Hematopoietic multipotent progenitor cell treated with erythropoietin and hydrocortisone succinate and interleukin-3 and kit ligand, for 4 days (in vitro differentiated cells): ENCODE measurements around the gene EOGT.
A peak's percentile ranks its signal among the peaks of the same experiment; 100 is the strongest.

ENCODE experiments used
- DNase-seq: peaks from one replicate; pipeline ENCODE4 v3.0.0-alpha.2; 2015

The EOGT gene

DNA sequence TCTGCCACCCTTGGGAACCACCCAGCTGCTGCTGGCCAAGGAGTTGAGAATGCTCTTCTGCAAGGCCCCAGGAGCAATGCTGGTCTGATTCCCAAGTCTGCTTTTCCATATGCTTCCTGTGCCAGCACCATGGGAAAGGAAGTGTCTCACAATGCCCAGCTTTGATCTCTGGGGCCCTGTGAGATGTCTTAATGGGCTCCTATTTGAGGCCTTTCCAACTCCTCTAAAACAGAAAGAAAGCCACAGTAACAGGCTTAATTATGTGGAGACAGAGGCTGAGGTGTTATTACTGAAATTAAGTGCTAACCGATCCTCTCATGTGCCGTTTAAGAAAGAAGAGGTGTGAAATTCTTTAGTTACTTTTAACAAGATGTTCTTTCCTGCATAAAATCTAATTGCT is 4.5 kb downstream of the EOGT start:
- no peak for DNase-seq

DNA sequence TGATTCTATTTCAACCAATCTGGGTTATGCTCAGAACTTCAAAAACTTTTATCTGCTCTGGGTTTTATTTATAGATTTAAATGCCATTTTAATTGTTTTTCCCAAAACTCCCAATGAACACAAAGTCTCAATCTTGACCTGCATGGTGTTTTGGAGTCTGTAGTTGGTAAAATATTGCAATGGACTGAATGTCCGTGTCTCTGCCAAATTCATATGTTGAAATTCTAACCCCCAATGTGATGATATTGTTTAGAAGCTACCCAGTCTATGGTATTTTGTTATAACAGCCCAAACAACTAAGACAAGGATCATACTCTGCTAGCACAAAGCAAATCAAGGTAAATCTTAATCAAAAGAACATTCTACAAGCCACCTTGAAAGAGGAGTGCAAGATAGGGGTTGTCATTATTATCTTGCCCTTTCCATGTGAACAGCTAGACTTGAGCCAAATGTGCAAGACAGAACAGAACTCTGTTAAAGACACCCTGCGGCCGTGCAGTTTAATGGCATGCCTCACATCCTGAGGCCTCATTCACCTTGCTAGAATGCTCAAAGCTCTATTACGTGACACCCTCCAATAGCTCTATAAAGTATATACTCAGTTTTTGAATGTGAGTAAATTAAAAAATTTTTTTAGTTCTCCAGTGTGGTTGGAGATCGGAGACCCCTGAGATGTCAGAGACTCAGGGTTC is 7.5 kb downstream of the EOGT start:
- no peak for DNase-seq

DNA sequence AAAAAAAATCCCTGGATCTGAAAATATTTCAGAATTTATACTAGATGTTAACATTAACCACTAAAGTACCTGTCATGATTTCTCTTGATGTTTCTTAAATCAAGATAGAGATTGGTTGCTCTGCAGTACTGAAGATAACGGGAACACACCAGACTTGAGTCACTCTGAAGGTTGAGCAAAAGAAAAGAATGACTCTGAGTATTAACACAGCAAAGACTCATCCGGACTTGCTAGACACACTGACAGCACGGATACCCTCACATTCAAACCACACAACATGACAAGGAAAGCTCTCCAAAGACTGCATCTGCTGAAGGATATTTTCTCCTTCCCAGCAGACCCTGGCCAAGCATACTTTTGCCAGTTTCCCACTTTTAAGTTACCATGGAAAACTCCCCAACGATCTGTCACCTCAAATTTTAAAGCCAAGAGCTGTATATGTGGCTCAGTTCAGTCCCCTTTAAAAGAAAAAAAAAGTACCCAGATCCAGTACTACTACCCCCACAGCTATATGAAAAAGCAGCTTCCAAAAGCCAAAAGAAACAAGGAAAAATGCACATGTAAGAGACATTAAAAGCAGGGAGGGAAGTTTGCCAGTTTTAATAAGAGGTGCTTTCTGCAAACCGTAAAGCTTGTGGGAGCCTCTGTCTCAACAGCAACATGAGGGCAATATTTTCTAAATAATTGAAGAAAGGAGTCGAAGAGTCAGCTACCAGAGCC is 8.3 kb downstream of the EOGT start:
- DNase-seq = no peak

DNA sequence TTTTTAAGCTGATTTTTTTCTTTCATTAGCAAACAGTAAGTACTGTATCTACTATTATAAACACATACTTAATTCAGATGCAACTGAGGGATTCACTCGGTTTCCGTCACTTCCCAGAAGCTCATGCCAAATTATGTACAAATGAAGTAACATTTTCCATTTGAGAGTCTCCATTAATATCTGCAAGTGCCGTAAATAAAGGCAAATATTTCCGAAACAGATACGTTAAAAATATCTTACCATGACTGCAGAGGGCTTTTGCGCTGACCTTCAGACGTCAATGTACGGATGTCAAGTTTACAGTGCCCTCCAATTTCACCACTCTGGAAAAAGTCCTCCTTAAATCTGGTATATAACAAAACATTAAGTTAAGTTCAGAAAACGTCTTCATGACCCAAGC is 9.3 kb downstream of the EOGT start:
- DNase-seq = no peak

DNA sequence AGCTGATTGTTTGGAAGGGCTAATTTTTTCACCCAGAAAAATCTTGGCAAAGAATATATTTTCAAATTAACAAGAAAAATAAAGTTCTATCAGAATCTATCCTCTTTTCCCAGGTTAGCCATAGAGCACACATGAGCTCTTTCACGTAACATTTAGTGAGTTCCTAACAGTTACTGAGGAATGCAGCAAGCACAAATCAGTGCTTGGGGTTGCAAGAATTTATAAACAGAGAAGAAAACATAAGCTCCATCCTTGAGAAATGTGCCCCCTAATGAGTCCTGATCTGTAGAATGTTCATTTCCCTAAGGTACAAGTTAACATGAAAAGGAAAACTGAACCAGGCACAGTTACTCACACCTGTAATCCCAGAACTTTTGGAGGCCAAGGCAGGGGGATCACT is 13.9 kb downstream of the EOGT start:
- no peak for DNase-seq

DNA sequence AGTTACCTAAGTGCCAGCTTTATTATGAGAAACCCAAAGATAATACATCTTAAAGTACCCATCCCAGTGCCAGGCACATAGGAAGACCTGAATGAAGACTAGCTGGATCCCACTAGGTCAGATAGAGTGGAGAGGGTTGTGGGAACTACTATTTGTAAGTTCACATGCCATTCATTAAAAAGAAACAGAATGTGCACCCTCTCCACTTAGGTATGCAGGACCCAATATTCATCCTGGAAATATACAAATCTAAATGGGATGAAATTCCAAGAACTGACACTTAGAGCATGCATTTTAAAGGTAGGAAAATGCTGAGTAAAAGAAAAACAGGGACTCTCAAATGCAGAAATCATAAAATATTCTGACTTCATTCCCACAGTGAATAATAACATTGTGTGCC is 14.3 kb downstream of the EOGT start:
- DNase-seq = no peak

DNA sequence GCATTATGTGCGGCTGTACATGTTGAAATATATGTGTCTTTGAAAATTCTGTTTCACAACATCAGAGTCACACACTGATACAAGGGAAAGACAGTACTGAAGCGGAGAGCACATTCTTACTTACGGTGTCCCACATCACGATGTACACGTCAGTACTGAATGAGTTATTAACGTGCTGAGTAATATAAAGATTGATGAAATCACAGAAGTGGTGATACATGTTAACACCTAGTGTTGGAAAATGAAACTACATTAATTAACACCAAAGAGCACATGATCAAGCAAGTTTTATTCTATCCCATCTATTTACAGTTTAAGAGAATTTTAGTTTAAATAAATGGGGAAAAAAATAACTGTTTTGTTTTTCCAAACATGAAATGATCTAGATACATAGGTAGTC is 15.6 kb downstream of the EOGT start:
- DNase-seq = peak; percentile 16

DNA sequence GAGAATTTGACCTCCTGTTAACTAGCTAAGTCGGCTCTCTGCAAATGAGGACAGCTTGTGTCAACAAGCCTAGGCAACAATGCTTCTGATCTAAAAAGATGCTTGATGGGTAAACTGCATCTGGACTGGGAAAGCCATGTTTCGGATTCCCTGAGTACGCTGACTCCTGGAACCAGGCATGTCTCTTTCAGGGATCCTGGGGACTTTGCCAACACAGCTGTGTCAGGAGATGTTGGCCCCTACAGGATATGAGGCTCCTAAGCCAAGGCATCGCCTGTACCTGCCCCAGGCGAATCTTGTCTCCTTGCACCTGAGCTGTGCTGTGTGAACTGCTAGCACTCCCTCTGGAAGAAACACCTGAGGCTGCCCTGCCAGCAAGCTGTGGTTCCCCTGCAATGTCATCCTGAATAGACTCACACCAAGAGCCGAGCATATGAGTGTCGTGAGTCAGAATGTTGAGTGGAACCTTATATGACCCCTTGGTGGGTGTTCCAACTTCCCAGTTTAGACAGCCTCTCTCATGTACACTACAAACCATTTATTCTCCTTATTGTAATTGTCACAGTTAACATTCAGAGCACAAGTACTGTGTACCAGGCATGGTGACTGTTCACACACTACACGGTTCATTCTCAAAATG is 17.0 kb downstream of the EOGT start:
- DNase-seq = no peak

DNA sequence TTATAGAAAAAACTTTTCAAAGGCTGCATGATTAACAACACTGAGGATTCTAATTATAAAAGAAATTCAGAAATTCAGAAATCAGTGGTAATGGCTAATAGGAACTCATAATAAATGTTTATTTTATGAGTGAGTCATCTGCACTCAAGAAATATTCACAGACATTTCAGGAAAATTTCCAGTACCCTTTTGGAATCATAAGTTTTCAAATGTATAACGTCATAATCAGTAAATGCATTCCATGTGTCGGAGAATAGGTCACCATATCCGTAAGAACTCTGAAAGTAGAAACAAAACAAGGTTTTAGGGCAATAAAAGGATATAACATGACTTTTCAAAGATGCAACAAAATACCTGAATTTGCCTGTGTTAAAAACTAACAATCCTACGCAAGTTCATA is 24.7 kb downstream of the EOGT start:
- no peak for DNase-seq

DNA sequence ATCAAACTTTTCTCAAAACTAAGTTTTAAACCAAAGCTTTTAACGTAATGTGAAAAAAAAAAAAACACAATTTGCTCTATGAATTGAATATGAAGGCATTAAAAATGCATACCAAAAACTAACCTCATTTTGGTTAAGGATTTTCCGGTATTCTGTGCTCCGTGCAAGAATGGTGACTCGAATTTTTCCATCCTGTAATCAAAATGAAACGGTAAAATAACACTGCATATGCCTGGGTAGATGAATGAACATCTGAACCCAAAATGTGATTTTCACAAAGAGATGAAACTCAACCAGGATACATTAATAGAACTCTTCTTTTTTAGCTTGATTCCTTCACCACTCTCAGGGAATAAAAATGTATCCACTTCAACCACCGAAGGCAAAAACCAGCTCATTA is 26.2 kb downstream of the EOGT start:
- DNase-seq = no peak

DNA sequence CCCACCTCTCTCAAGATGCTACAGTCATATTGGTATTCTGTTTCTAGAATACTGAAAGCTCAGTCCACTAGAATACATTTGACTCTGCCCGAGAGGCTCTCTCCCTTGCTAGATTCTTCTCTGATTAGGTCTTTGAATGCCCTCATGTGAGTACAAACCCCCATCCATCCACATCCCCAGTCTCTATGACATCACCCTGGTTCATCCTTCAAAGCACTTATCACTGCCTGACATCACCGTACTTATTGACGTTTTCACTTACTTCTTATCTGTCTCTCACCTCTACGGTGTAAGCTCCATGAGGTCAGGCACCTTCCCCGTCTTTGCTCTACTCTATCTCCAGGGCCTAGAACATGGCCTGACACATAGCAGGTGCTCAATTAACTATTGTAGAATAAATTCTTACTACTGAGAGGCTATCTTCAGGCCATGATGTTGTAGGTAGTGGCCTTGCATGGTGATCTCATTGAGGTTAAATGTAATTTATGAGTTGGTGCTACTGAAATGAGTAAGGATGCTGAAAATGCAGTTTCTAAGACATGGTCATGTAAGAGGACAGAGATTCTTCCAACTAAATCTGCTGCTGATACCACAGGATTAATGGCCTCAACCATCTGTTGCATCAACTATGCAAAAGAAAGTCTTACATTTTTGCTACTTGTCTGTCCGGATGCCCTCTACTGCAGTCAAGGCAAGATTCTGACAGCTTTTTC is 26.8 kb downstream of the EOGT start:
- no peak for DNase-seq

DNA sequence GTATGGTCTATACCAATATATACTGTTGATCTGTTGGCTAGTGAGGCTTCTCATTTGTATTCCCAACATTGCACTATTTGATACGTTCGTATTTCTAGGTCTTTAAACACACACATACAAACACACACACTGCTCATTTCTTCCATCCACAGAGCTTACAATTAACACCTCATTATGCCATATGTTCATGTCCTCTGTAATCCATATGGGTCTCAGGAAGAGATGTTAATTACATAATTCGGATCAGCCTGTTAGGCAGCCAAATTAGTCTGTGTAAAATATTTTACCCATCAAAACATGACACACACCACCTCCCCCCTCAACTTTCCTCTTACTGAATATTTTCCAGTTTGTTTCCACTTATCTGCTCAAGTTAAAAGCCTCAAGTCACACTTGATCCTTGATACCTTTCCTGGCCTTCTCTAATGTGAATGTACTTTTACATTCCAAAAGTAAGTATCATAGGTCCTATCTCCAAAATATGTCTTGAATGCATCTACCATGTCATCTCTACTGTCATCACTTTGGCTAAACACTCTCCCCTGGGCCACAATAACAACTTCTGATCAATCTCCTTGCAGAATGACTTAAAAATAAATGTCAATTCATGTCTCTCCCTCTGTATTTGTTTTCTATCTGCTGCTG is 28.2 kb downstream of the EOGT start:
- DNase-seq = no peak

DNA sequence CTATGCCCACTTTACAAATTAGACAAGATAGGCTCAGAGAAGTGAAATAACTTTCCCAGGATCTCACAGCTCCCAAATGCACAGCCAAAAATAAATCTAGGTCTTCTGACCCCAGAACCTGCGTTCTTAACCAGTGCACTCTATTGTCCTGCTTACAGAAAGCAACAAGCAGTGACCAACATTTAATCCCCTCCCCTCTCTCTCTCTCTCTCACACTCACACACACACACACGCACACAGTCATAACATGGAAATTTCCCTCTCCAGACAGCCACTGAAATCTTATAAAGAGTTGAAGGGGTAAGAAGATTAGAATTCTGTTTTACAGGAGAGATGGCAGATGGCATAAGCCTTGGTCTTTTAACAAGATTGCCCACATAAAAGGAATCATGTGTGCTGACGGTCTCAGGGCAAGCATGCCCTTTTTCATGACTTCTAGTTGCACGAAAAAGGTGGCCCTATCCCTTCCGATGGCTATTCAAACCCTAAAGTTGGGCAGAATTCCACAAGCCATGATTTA is 29.4 kb downstream of the EOGT start:
- no peak for DNase-seq

DNA sequence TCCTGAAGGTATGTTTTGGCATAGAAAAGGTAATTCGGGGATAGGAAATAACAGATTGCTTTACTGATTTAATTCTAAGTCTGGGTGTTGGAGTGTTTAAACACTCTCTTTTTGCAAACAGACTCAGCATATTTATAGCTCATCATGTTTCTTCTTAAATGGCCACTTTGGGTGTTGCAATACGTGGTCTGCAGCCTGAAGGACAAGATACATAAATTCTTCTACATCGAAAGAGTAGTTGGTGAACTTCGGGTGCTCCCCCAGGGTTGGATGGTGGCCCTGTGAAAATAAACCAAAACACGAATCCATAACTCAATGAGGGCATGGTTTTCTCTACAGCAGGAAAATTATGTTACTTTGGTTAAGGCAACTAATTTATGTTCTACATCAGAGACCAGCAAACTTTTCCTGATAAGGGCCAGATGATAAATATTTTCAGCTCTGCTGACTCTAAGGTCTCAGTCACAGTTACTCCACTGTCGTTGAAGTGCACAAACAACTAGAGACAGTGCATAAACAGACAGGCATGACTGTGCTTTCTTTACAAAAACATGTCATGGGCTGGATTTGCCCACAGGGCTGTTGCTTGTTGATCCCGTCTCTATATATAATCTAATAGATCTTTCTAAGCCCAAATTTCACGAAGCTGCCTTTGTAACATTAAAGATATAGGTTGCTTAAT is 35.9 kb downstream of the EOGT start:
- DNase-seq = no peak

DNA sequence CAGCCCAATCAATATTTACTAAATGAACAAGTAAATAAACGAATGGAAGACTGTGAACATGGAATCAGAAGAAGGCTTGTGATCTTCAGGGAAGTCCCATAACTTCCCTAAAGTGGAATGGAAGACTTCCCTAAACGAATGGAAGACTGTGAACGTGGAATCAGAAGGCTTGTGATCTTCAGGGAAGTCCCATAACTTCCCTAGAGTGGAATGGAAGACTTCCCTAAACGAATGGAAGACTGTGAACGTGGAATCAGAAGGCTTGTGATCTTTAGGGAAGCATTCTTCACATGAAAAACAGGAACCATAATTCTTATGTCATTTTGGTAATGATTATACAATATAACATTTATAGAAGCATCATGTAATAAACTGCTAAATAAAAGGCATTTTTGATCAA is 38.8 kb downstream of the EOGT start:
- no peak for DNase-seq

DNA sequence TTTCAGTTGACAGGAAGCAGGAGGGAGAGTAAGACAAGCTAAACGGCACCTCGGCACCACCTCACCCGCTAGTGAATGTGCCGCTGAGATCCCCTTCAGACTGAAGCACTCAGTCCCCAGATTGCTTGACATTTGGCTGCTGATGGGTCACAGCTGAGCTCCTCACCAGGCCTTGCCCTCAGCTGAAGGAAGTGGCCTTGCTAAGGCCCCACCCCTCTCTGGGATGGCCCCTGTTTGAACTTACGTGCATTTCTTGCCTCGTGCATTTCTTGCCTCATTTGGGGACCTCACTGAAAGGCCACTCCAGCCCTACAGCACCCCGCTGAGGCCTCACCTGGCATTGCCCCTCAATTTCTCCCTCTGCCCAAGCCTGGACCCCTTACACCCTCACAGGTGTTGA is 39.8 kb downstream of the EOGT start:
- DNase-seq = peak; percentile 4

DNA sequence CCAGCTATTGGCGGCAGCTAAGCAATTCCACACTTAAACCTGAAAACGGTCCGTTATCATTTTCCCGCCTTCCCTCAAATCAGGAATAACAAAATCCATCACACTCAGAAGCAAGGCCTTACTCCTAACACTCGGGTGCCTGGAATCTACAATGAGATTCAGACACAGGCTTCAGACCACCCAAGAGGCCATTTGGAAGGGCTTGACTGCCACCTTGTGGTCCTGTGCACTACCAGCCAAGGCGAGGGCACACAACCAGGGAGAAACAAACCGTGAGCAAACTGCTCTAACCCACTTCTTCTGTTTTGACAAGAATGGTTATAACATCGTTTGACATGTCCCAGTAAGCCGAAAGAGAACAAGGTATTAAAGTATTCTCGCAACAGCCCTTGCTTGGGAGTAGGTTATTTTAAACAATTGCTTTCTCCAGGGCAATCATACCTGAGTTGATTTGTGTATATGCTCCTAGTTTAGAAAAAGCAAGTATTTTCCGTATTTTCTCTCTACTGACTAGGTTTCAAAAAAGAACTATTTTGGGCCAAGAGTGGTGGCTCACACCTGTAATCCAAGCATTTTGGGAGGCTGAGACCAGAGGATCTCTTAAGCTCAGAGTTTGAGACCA is 41.0 kb downstream of the EOGT start:
- peak; percentile 85 for DNase-seq

DNA sequence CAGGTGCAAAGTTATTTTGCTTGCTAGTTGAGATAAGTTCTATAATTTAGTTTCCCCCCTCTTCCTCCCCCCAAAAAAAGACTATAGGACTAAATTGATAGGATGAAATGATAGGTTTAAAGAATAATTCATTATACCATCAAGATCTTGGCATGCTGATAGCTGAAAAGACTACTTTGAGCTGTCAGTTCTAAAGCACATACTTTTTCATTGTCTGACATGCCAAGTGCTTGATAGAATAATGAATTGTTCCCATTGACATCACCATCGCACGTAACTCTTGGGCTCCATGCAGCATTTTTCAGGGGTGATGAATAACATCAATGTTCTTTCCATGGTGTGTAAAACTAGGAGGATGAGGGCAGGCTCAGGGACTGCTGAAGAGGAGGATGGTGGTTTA is 48.8 kb downstream of the EOGT start:
- DNase-seq = no peak

DNA sequence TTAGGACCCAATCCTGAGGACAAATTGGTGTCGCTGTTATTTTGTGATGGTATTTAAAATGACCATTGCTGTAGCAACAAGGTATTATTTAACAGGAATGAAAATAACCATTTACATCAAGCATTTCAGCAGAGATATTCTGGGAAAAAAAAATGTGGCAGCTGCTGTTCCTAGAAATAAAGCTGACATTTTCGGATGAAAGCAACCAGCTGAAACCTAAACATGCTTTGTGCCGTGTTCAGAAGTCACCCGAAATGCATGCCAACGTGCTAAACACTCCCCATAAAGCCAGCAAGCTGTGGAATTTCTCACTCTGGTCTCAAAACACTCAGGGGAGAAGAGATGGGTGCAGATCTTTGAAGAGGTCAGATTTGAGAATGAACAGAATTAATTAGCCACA is 49.6 kb downstream of the EOGT start:
- no peak for DNase-seq

DNA sequence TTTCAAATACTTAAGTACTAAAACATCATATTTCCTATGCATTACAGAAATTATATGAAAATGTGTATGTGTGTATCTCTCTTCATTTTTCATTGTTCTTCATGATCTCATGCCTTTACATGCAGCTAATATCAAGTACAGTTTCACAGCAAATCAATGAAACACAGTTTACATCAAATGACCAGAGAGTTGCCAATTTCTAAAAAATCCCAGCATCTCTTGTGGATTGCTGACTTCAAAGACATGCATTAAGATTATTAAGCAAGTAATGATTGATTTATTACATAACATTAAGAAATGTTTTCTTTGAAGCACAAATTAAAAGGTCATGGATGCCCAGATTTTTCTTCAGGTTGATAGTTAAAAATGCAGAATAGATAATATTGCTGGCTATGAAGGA is 50.1 kb downstream of the EOGT start:
- DNase-seq = no peak

DNA sequence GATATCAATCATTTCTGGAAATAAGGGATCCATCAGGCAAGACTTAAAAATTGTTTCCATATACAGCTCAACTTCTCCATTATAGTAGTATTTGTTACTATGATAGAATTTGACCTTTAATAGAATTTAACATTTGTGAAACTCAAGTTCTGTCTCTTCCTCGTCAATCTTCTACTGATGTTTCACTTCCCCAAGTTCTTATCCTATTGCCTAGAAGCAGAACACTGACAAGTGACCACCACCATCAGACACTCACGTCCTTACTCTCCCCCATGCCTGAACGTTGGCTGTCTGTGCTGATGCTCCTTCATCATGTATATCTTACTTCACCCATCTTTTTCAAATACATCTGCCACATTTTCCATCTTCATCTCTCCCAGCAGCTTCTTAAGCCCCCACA is 54.6 kb downstream of the EOGT start:
- DNase-seq = no peak

DNA sequence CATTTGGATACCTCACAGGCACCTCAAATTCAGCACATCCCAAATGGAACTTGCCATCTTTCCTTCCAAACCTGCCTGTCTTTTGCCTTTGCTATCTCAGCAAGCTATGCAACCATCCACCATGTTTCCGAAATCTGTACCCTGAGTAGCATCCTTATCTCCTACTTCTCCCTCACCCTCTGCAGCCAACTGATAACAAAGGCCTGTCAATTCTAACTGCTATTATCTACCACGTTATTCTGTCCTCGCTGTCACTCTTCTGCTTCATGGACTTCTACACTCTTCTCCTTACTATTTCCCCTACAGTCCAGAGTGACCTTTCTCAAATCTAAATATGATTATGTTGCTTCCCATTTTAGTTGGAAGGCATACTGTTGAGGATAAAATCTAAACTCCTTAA is 55.6 kb downstream of the EOGT start:
- DNase-seq = peak; percentile 44
